Activated T-helper 9 cell treated with anti-CD3 and anti-CD28 coated beads, Interleukin-2, amount 50 U/mL, for 16 hours (primary cell): ENCODE data around the gene MYO19.
"Not testable (repeated sequence)": the region's sequence is repeated elsewhere in the genome, so short reads cannot be mapped to it uniquely, and the experiment has no call there.

ENCODE experiments used
- DNase-seq: peaks from one replicate; pipeline ENCODE4 v3.0.0-alpha.2; 2020; ENCODE audit warnings: low read depth

MYO19 gene

GRCh38 chr17:36501351-36501750, 33.3 kb downstream of the MYO19 start:
- DNase-seq, result no peak

- DNase-seq, result no peak
Observed at GRCh38 chr17:36500745-36501225, 33.9 kb downstream of the MYO19 start.

GRCh38 chr17:36498560-36499300, 35.9 kb downstream of the MYO19 start:
- no peak for DNase-seq

DNA sequence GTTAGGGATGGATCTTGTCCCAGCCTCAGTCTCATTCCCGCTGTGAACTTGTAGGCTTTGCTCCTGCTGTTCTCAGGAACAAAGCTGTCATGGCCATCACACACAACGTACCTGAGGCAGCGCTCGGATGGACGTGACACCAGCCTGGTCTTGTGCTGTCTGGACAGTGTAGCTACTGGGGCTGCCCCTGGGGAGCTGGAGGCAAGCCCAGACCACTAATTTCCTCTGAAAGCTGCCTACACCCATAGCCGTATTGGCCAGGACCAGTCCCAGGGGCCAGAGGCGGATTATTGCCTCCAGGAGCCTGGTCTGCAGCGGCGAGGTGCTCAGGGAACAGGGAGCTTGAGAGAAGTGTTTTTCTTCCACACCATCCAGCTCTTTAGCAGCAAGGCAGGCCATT, 36.5 kb downstream of the MYO19 start:
- DNase-seq, result no peak

DNA sequence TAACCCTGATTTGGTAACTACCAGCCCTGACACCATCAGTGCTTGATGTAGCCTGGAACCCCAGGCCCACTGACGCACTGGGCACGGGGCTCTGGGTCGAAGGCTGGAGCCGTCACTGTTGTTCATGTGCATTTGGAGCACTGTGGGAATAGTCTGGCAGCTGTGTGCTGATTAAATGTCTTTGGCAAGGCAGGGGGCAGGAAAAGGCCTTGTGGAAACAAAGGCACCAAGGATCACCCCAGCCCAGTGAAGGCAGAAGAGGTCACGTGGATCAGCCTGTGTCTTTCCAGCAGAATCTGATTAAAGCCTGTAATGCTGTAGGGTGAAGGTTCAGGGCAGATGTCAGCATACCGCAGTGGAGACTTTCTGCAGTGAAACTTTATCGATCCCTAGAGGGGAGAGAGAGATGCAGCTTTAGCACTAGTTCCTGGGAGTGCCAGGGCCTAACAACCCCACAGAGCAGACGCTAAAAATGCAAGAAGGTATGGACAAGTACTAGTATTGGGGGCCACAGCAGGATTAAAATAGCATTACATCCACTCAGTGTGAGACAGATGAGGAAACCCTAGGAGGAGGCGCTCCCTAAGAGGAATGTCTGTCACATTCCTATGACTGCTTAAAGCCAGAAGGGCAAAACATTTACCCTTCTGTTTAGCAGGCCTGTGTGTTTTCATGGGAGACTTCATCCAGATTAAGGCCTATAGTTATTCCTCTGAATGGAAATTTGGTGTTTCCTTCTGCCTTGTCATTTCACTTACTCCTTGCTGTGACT, 38.5 kb downstream of the MYO19 start:
- DNase-seq, result no peak

GRCh38 chr17:36495076-36495578, 39.5 kb downstream of the MYO19 start:
- no peak for DNase-seq

DNA sequence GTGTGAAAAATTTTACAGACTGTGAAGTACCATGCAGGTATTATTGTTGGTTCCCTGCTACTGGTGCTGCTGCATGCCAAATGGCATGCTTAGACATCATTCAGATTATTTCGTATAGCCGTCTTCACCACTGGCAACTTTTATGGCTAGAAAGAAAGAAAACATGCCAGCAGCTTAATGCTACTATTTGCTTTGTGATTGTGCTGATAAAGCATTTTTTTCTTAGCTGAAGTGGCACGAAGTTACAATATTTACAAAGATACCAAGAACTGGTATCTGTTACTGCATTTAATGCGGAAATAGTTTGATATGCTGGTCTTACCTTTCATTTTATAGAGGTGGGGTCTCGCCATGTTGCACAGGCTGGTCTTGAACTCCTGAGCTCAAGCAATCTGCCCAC, 40.0 kb downstream of the MYO19 start:
- DNase-seq, result no peak

DNA sequence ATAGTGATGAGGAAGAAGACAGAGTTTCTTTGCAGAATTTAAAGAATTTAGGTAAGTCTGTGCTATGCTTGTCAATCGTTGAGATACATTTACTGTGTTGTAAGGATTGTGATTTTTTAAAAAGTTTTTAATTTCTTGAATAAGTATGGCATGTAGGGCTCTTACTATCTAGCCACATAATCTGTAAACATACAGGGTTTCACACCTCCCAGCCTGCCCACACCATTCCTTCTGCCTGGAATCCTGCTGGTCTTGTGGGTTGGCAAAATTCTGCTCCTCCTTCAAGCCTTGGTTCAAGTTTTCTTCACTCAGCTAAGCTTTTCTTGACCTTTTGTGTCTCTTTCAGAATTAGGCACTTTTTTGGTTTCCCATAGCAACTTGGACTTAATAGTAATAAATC, 40.7 kb downstream of the MYO19 start:
- no peak for DNase-seq

DNA sequence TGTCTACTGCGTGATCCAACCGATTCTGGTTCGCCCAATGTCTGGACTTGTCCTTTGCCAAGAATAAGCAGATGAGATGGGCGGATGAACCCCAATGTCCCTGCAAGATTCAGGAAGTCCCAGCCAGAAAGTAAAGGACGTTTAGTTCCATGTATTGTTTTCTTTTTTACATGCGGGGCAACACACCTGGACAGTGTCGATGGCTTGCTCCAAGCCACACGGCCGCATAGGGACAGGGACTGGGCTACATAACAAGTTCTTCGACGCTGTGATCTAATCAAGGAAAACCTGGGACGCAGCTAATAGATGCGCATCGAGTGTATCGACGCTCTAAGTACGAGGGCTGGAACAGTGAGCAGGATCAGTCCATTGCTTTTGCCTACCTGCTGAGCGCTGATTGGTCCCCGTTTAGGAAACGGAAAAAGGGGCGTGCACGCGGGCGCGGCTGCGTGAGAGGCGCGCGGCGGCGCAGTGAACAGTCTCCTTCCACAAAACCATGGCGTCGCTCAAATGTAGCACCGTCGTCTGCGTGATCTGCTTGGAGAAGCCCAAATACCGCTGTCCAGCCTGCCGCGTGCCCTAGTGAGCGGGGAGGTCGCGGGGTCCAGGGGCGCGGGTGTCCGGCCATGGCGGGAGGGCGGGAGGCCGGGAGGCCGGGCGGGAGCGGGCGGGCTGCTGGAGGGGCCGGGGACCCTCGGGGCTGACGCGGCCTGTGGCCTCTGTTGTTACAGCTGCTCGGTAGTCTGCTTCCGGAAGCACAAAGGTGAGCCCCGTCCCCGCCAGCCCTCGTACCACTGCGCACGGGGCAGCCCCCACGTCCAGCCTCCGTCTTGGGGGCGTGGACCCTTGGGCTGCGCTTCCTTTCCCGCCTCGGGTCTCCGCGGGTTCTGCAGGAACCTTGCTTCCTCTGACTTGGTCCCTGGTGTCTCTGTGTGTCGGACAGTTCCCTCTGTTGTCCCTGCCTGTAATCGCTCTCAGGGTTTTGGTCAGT, 48.2 kb downstream of the MYO19 start, which contains the start of gene ZNHIT3:
Gene ZNHIT3, plus strand, starts transcription at position 478 of the 991 bp plus-strand sequence. Its CDS starts 19 bp downstream, at position 497.
- DNase-seq, result peak; percentile 84

GRCh38 chr17:36485805-36486203, 48.9 kb downstream of the MYO19 start:
- DNase-seq, result no peak

- DNase-seq, result no peak
Observed at GRCh38 chr17:36485027-36485426, 49.6 kb downstream of the MYO19 start.

DNA sequence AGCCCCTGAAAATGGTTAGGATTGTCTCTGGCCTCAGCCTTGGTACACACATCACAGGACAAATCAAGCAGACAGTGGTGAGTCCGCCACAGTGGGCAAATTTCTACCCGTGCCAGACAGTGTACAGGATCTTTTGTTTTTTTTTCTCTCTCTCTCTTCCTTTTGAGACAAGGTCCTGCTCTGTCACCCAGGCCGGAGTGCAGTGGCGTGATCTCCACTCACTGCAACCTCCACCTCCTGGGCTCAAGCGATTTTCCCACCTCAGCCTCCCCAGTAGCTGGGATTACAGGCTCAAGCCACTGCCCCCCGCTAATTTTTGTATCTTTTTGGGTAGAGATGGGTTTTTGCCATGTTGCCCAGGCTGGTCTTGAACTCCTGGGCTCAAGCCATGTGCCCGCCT, 50.6 kb downstream of the MYO19 start:
- not testable (repeated sequence) for DNase-seq

DNA sequence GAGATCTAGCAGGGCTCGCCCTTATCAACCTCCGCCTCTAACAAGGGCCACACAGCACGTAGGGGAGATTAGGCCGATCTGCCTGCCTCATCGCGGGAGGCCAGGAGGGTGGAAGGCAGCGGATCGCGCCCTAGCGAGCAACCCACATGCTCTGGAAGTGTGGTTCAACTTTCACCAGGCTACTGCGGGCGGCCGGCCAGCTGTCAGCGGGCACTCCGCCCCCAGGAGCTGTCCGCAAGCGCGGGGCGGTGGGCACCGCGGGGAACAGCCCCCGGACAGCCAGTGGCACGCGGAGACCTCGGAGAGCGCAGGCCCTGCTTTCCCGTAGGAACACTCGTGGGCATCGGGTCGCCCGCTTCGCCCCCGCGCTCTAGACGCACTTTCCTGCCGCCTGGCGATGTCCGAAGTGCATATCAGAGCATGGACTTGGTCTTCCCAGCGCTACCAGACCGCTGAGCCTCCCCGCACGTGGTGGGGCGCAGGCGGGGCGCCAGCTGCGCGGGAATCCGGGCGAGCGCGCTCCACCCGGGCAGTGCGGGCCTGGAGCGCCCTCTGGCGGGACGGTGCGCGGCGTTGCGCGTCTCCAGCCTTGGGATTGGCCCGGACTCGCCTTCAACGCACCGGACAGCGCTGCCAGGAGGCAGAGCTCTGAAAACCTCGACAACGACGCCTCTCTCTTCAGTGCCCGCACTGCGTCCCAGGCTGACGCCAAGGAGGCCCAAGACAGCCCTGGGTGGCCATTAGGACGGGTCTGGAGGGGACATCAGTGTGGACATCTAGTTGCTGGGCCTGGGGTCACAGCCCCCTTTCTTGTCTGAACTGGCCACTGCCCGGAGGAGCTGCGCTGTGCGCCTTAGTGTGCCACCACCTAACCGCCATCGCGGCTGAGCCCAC, 51.8 kb downstream of the MYO19 start:
- peak; percentile 75 for DNase-seq

DNA sequence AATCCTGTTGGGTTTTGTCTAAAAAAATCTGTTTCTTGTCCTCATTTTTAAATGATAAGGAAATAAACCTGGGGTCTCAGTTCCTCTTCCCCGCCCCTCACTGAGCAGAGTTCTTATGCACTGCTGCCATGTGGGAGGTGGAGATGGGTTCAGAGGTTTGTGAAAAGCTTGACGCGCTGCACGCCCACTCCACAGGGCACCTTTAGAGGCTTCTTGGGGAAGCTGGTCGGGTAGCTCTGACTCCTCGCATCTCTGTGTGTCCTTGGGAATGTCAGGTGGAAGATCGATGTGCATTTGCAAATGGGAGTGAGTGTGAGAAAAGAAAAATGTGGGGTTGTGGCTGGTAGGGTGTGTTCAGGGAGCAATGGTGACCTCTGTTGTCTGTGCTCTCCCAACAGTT, 52.8 kb downstream of the MYO19 start:
- no peak for DNase-seq

DNA sequence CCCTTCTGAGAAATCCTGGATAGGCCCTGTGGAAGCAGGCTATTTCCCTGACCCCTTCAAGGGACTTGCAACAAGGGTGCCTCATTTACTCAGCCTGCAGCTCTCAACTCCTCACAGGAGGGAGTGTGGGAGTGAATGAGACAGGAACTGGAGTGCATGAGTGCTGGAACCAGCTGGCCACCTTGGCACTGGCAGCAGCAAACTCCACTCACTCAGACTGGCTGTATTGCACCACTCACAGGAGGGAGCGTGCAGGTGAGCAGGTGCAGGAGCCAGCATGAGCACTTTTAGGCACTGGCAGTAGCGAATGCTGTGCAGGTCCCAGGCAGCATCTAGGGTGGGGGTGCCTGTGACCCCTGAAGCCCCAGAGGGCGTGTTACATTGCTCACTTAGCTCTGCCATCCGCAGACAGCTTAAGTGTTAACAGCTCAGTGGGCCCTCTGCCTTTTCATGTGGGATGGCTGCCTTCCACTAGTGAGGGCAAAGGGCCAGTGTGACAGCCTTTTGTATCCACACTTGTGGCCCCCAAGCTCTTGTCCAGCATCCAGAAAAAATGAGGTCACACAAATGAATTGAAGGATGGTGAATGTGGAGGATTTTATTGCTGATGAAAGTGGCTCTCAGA, 59.2 kb downstream of the MYO19 start:
- no peak for DNase-seq

DNA sequence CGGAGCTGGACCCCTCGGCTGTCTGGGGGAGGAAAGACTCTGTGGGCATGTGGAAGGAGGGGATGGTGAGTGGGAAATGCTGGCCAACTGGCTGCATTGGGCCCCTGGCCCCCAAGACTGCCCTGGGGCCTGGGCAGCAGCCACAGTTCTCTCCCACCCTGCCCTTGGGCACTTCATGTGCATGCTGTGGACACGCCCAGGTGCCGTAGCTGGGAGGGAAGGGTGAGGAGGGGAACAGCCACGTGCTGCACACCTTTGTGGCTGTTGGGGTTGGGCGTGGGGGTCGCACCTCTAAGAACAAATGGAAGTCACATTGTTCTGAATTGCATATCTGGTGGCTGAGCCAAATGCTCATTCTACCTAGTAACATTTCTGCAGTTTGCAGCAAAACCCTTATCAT, 60.1 kb downstream of the MYO19 start:
- no peak for DNase-seq

GRCh38 chr17:36470499-36470898, 64.2 kb downstream of the MYO19 start:
- DNase-seq, result no peak

- DNase-seq, result no peak
Observed at GRCh38 chr17:36469733-36470132, 64.9 kb downstream of the MYO19 start.

DNA sequence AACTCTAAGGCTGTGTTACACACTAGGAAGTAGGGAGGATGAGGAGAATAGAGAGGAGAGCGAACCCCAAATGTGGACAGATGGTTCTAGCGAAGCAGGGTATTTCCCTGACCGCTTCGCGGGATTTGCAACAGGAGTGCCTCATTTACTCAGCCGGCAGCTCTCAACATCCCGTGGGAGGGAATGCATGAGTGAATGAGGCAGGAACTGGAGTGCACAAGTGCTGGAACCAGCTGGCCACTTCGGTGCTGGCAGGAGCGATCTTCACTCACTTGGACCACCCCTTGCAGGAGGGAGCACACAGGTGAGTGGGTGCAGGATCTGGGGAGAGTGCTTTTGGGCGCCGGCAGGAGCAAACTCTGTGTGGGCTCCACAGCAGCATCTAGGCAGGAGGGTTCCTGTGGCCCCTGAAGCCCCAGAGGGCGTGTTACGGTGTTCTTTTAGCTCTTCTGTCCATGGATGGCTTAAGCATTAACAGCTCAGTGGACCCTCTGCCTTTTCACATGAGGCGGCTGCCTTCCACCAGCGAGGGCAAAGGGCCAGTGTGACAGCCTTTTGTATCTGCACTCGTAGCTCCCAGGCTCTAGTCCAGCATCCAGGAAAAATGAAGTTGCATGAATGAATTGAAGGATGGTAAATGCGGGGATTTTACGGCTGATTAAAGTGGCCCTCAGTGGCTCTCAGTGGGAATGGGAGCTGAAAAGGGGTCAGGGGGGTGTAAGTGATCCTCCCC, 65.6 kb downstream of the MYO19 start:
- no peak for DNase-seq

- no peak for DNase-seq
Observed at GRCh38 chr17:36464765-36465088, 69.9 kb downstream of the MYO19 start.
